ENCODE results near the gene ABL1. TPM values are rescaled to one million over a fixed set of nuclear protein-coding genes. Genes with fewer than 3 reads are reported as not detected.

The ABL1 gene
- total and polyA plus RNA-seq, 3 experiments from 2014 or later, result 16.3 to 39.3 (median 38.8) TPM

DNA sequence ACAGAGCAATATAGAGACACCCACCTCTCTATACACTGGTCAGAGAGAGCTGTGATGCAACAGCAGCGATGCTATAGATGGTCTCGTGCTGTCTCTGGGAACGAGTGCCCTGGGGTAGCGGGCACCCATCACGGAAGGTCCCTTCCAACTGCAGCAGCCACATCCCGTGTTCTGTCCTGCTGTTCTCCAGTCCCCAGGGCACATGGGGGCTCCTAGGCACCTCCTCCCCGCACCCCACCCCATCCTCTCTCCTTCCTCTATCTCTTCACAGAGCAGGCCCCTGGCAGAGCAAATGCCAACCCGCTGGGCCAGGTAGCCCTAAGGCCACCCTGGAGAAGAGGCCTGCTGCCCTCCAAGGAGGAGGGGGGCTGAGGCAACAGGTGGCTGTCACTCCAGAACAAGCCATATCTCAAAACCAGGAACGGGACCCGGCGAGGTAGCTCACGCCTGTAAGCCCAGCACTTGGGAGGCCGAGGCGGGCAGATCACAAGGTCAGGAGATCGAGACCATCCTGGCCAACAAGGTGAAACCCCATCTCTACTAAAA, 95.8 kb downstream of the ABL1 start:
- no peaks in the 10 kb centered on the region for H3K36me3 Mint-ChIP-seq
- Histone ChIP-seq H3K27ac (ENCODE audit: low read depth, low read length) (no peak overlapping the region), H3K9me3 (ENCODE audit: low read length) (no peaks in the 10 kb centered on the region), H3K4me1 (ENCODE audit: insufficient read depth, low read length) (no peaks in the 10 kb centered on the region), H3K4me3 (ENCODE audit: low read length) (no peak overlapping the region), H3K36me3 (ENCODE audit: insufficient read depth, low read length) (no peaks in the 10 kb centered on the region), H3K27me3 (ENCODE audit: insufficient read depth, low read length, poor library complexity, severe bottlenecking) (peaks cover 79% of the 10 kb centered on the region)
- ChIA-PET CTCF (no interaction called here), POLR2A (no interaction called here)
- peaks cover 7 to 43% of the 10 kb centered on the region in 2 donors for H3K27me3 Mint-ChIP-seq
- DNase-seq, result no peak
- H3K4me3 Mint-ChIP-seq, result no peak overlapping the region
- no peaks in the 10 kb centered on the region for H3K4me1 Mint-ChIP-seq
- no peaks in the 10 kb centered on the region for H3K9me3 Mint-ChIP-seq
- H3K27ac Mint-ChIP-seq, result no peak overlapping the region

DNA sequence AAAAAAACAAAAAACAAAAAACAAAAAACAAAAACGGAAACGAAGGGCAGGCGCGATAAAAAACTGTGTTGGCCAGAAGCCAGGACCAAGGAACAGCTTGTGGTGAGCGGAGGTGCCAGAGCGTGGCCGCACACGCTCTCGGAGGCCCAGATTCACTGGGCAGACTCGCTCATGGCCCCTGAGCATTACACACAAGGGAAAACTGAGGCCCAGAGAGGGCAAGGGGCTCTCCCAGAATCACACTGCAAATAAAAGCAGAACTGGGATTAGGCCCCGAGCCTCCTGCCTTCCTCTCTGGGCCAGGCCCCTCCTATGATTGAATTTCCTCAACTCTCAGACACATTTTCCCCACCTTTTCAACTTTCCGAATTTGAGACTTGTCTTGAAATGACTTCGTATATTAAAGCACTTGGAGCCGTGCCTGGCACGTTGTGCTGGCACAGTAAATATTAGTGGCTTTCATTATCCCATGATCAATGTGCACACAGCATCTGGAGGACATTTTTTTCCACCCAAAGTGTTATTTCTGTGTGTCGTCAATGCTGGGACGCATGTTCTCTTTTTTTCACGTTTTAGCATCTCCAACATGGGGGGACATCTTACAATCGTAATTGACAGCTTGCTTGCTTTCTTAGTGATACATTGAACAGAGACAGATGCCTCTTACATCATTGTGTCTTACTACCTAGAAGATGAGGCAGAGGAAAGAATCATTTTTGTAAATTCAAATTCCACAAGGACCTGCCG, 96.6 kb downstream of the ABL1 start:
- Mint-ChIP-seq H3K36me3 (no peaks in the 10 kb centered on the region), H3K27me3 (peaks cover 9 to 50% of the 10 kb centered on the region in 2 donors), H3K4me1 (peaks cover 0 to under 1% (median 0%) of the 10 kb centered on the region in 3 donors), H3K9me3 (no peaks in the 10 kb centered on the region), H3K4me3 (no peak overlapping the region), H3K27ac (peak overlapping the region in 1 of 8 donors; percentile 13)
- Histone ChIP-seq H3K4me1 (ENCODE audit: insufficient read depth, low read length) (no peaks in the 10 kb centered on the region), H3K27ac (ENCODE audit: low read depth, low read length) (no peak overlapping the region), H3K27me3 (ENCODE audit: insufficient read depth, low read length, poor library complexity, severe bottlenecking) (peaks cover 86% of the 10 kb centered on the region), H3K4me3 (ENCODE audit: low read length) (no peak overlapping the region), H3K36me3 (ENCODE audit: insufficient read depth, low read length) (no peaks in the 10 kb centered on the region), H3K9me3 (ENCODE audit: low read length) (no peaks in the 10 kb centered on the region)
- no peak for DNase-seq
- POLR2A ChIA-PET, result no interaction called here
- CTCF ChIA-PET, result no interaction called here

DNA sequence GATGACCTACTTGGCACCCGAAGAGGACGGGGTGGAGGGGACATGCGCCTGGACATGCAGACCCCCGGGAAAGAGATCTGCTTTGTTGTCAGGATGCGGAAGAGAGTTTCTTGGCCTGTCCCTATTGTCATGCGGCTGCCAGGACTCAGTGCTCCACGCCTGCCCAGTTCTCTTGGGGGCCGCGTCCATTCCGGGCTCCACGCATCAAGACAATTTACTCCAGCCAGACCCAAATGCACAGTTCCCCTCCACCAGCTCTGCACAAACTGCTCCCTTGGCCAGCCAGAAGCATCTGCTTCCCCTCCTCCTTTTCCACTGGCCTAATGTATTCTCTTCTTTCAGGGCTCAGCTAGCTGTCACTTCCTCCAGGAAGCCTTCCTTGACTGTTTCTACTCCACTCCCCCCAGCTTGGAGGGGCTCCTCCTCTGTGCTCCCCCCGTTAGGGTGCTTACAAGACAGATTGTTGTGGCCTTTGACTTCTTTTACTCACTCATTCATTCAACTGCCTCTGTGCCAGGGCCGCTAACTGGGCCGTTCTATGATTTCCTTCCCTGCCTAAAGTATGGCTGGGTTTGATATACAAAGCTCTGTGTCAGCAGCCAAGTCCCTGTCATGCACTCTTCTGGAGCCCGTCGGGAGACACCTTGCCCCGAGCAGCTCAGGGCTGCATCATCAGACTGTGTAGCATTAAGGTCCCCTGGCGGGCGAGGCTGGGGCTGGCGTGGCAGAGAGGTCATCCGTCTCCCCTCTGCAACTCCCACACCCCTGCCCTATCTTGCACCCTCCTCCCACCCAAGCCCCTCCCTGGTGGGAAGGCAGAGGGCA, 97.4 kb downstream of the ABL1 start:
- Mint-ChIP-seq H3K9me3 (no peaks in the 10 kb centered on the region), H3K27ac (peak overlapping the region in 2 of 8 donors; percentile 13 to 52), H3K36me3 (no peaks in the 10 kb centered on the region), H3K4me1 (peaks cover 0 to 6% (median 3%) of the 10 kb centered on the region in 3 donors), H3K4me3 (no peak overlapping the region), H3K27me3 (peaks cover 15 to 58% of the 10 kb centered on the region in 2 donors)
- no peak overlapping the region for H3K27ac ChIP-seq (ENCODE audit: low read depth, low read length)
- POLR2A ChIA-PET, result no interaction called here
- DNase-seq, result no peak
- H3K4me1 ChIP-seq (ENCODE audit: insufficient read depth, low read length), result no peaks in the 10 kb centered on the region
- H3K9me3 ChIP-seq (ENCODE audit: low read length), result no peaks in the 10 kb centered on the region
- no peaks in the 10 kb centered on the region for H3K36me3 ChIP-seq (ENCODE audit: insufficient read depth, low read length)
- CTCF ChIA-PET, result no interaction called here
- H3K4me3 ChIP-seq (ENCODE audit: low read length), result no peak overlapping the region
- peaks cover 86% of the 10 kb centered on the region for H3K27me3 ChIP-seq (ENCODE audit: insufficient read depth, low read length, poor library complexity, severe bottlenecking)

DNA sequence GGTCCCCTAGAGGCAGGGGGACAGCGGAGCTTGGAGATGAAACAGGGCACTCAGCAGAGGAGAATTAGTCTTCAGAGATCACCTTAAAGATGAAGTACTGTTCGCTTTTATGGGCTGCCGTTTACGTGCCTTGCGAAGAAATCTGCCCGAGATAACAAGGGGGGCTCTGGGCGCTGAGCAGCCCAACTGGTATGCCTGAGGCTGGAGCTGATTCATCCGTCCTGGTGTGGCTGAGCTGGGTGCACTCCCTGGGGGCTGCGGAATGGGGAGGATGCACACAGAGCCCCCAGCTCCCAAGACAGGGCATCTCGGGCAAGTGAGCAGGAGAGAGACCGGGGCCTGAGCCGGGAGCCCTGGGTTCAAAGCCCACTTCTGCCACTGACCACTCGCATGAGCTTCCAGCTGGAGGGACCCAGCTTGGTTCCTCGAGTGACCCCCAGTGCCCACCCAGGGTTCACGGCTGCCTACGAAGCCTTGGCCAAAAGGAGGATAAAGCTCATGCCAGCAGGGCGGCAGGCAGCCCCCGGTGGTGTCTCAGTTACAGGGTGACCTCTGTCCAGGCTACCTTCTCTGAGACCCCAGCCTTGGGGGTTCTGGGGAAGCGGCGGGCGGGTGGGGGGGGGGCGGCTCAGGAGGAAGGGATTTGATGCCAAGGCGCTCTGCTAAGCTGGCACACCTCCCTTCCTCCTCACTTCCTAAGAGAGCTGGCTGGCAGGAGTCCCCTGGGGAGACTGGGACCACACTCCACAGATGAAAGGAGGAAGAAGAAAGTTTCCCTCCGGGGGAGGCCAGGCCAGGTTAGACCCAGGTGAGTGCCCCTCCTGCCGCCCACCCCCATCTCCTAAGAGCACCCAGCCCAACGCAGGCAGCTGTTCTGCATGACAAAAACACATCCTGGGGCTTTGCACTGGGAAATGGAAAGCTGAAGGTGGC, 98.3 kb downstream of the ABL1 start:
- Histone ChIP-seq H3K27ac (ENCODE audit: low read depth, low read length) (no peak overlapping the region), H3K36me3 (ENCODE audit: insufficient read depth, low read length) (no peaks in the 10 kb centered on the region), H3K27me3 (ENCODE audit: insufficient read depth, low read length, poor library complexity, severe bottlenecking) (peaks cover 88% of the 10 kb centered on the region), H3K4me1 (ENCODE audit: insufficient read depth, low read length) (no peaks in the 10 kb centered on the region), H3K9me3 (ENCODE audit: low read length) (no peaks in the 10 kb centered on the region), H3K4me3 (ENCODE audit: low read length) (no peak overlapping the region)
- ChIA-PET POLR2A (no interaction called here), CTCF (no interaction called here)
- no peaks in the 10 kb centered on the region for H3K36me3 Mint-ChIP-seq
- H3K4me3 Mint-ChIP-seq, result peak overlapping the region in 1 of 7 donors; percentile 66
- H3K27ac Mint-ChIP-seq, result no peak overlapping the region
- H3K4me1 Mint-ChIP-seq, result peaks cover 0 to 9% (median 3%) of the 10 kb centered on the region in 3 donors
- H3K27me3 Mint-ChIP-seq, result peaks cover 17 to 65% of the 10 kb centered on the region in 2 donors
- no peak for DNase-seq
- no peaks in the 10 kb centered on the region for H3K9me3 Mint-ChIP-seq

DNA sequence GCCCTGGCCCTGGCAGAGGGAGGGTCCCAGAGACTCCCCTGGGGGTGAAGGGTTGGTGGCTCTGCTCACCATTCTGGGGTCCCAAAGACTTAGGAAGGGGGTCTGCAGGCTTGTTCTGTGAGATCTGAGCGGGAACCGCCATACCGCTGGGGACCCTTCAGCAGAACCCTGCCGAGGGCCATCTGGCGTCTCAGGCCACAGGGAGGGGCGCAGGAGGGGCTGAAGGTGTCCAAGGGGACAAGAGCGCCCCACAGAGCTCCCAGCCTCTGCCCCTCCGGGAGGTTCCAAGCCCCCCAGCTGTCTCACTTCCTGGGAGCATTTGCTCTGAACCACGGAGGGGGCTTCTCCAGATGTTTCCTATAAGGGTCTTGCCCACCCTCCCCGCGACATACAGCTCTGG, 99.2 kb downstream of the ABL1 start:
- H3K4me3 ChIP-seq (ENCODE audit: low read length), result no peak overlapping the region
- Mint-ChIP-seq H3K27me3 (peaks cover 19 to 65% of the 10 kb centered on the region in 2 donors), H3K4me3 (no peak overlapping the region), H3K9me3 (no peaks in the 10 kb centered on the region), H3K36me3 (no peaks in the 10 kb centered on the region), H3K27ac (no peak overlapping the region), H3K4me1 (peaks cover 0 to 12% (median 3%) of the 10 kb centered on the region in 3 donors)
- CTCF ChIA-PET, result no interaction called here
- H3K9me3 ChIP-seq (ENCODE audit: low read length), result no peaks in the 10 kb centered on the region
- peaks cover 83% of the 10 kb centered on the region for H3K27me3 ChIP-seq (ENCODE audit: insufficient read depth, low read length, poor library complexity, severe bottlenecking)
- H3K4me1 ChIP-seq (ENCODE audit: insufficient read depth, low read length), result no peaks in the 10 kb centered on the region
- no peaks in the 10 kb centered on the region for H3K36me3 ChIP-seq (ENCODE audit: insufficient read depth, low read length)
- POLR2A ChIA-PET, result no interaction called here
- DNase-seq, result no peak
- no peak overlapping the region for H3K27ac ChIP-seq (ENCODE audit: low read depth, low read length)

DNA sequence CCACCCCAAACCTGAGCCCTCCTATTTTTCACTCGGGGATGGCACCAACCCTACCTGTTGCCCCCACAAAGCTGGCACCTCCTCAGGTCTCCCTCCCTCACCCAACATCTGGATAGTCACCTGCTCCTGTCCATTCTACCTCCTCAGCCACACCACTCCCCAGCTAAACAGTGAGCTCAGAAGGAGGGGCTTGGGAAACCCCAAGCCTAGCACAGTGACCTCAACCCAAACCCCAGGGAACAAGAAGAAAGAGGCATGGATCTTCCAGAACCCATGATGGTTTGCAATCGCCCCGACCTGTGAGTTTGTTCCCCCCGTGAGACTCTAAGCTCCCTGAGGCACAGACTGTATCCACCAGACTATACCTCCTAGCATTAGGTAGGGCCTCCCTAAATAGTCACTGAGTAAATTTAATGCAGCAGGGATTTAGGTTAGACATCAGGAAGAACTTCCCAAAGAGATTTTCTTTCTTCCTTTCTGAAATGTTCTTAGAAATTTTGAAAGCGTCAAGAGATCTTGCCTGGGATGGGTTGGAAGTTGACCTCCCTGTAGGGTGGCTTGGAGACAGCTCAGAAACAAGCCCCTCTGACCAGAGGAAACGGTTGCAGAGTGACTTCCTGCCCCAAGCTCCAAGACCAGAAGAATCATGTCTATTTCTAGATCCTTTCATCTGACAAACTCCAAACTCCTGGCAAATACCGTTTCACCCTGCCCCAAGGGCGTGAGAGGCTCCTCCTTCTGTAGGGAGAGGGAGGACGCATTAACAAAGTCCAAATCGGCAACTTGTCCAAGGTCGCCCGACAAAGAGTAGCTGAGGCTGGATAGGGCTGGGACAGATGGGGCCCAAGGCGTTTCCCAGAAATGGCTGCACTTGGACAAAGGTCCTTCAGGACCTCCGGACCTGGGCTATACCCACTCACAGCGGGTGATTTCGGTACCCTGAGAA, 99.9 kb downstream of the ABL1 start:
- Histone ChIP-seq H3K4me3 (ENCODE audit: low read length) (no peak overlapping the region), H3K27ac (ENCODE audit: low read depth, low read length) (no peak overlapping the region), H3K27me3 (ENCODE audit: insufficient read depth, low read length, poor library complexity, severe bottlenecking) (peaks cover 80% of the 10 kb centered on the region), H3K36me3 (ENCODE audit: insufficient read depth, low read length) (no peaks in the 10 kb centered on the region), H3K4me1 (ENCODE audit: insufficient read depth, low read length) (no peaks in the 10 kb centered on the region), H3K9me3 (ENCODE audit: low read length) (no peaks in the 10 kb centered on the region)
- Mint-ChIP-seq H3K9me3 (no peaks in the 10 kb centered on the region), H3K4me1 (peaks cover 0 to 12% (median 3%) of the 10 kb centered on the region in 3 donors), H3K27me3 (peaks cover 19 to 63% of the 10 kb centered on the region in 2 donors), H3K36me3 (no peaks in the 10 kb centered on the region), H3K4me3 (no peak overlapping the region), H3K27ac (no peak overlapping the region)
- DNase-seq, result no peak
- POLR2A ChIA-PET, result no interaction called here
- CTCF ChIA-PET, result no interaction called here

DNA sequence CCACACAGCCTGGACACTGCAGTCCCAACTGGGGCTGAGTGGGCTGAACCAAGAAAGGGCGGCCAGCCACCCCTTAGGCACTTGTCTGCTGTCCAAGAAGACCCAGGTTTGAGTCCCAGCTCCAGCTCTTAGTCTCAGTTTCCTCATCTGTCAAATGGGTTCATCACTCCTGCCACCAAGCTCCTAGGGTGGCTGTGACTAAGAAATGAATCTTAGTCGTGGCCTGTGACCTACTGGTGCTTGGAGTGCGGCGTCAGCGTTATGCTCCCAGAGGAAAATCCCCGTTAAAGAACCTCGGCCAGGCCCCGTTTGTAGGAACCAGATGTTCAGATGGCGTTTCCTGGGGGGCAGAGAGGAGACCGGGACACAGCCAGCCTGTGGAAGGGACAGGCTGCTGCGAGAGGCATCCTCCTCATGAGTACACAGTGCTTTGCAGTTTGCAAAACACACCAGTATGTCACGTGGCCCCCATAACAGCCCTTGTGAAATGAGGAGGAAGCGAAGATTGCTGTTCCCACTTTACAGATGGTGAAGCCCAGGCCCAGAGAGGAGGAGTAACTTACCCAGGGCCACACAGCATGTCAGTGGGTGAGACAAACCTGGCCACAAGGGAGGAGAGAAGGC, 100.7 kb downstream of the ABL1 start:
- Histone ChIP-seq H3K4me1 (ENCODE audit: insufficient read depth, low read length) (no peaks in the 10 kb centered on the region), H3K9me3 (ENCODE audit: low read length) (no peaks in the 10 kb centered on the region), H3K36me3 (ENCODE audit: insufficient read depth, low read length) (no peaks in the 10 kb centered on the region), H3K27ac (ENCODE audit: low read depth, low read length) (no peak overlapping the region), H3K27me3 (ENCODE audit: insufficient read depth, low read length, poor library complexity, severe bottlenecking) (peaks cover 80% of the 10 kb centered on the region), H3K4me3 (ENCODE audit: low read length) (no peak overlapping the region)
- peak overlapping the region in 1 of 7 donors; percentile 32 for H3K4me3 Mint-ChIP-seq
- DNase-seq, result no peak
- H3K36me3 Mint-ChIP-seq, result no peaks in the 10 kb centered on the region
- ChIA-PET POLR2A (no interaction called here), CTCF (no interaction called here)
- H3K9me3 Mint-ChIP-seq, result no peaks in the 10 kb centered on the region
- no peak overlapping the region for H3K27ac Mint-ChIP-seq
- peaks cover 4 to 16% (median 6%) of the 10 kb centered on the region in 3 donors for H3K4me1 Mint-ChIP-seq
- peaks cover 20 to 64% of the 10 kb centered on the region in 2 donors for H3K27me3 Mint-ChIP-seq
